IMR-90 (cell line): ENCODE measurements around the gene SPEM1. TPM values are rescaled to one million over a fixed set of nuclear protein-coding genes. Genes with fewer than 3 reads are reported as not detected.

Source experiments
- ATAC-seq: fragments of 200-7000 bp; cut with Tn5 transposase; 2 replicates; pipeline ENCODE4 v1.9.1; 2020; ENCODE audit warnings: low read depth, mild to moderate bottlenecking, moderate library complexity
- BruUV-seq: library from RNA; stranded (reverse); fragments of 400-500 nt; replicated peaks from 2 replicates; lab custom pipeline; 2021; lab: Mats Ljungman, UMichigan
- CTCF ChIA-PET: fragments of 300-600 bp; formaldehyde crosslinking; extraction: SDS; loops from one replicate; lab custom pipeline; 2021; ENCODE audit warnings: antibody characterized with exemption; lab: Yijun Ruan, JAX
- POLR2A ChIA-PET: fragments of 300-600 bp; sonication (Branson Sonifier 250); formaldehyde crosslinking; loops from one replicate; lab custom pipeline; 2022; ENCODE audit warnings: antibody characterized with exemption; ENCODE audit not compliant: unreplicated experiment; lab: Charles Lee
- DNase-seq: peaks from one replicate; pipeline ENCODE4 v3.0.0; 2013
- H2AFZ ChIP-seq: replicated peaks from 2 replicates; pipeline ENCODE3; 2013; ENCODE audit warnings: low read length, mild to moderate bottlenecking; ENCODE audit not compliant: poor library complexity
- H2AK5ac ChIP-seq: 2 replicates; pipeline ENCODE4 v1.6.1; 2013; ENCODE audit warnings: low read depth, low read length, inconsistent platforms
- H2AK9ac ChIP-seq: replicated peaks from 2 replicates; pipeline ENCODE3; 2013; ENCODE audit warnings: mild to moderate bottlenecking, low read depth, low read length, moderate library complexity; ENCODE audit not compliant: poor library complexity
- H2BK120ac ChIP-seq: 2 replicates; pipeline ENCODE4 v1.6.1; 2013; ENCODE audit warnings: low read depth, low read length, inconsistent platforms
- H2BK15ac ChIP-seq: 3 replicates; pipeline ENCODE4 v1.6.1; 2013; ENCODE audit warnings: low read depth, low read length, inconsistent platforms
- H2BK20ac ChIP-seq: 2 replicates; pipeline ENCODE4 v1.6.1; 2013; ENCODE audit warnings: low read depth, mild to moderate bottlenecking, inconsistent platforms, low read length, moderate library complexity
- H2BK5ac ChIP-seq: 2 replicates; pipeline ENCODE4 v1.6.1; 2013; ENCODE audit warnings: mild to moderate bottlenecking, low read depth, low read length, inconsistent platforms; ENCODE audit not compliant: poor library complexity, severe bottlenecking
- H3K14ac ChIP-seq: replicated peaks from 2 replicates; pipeline ENCODE4 v1.6.1; 2013; ENCODE audit warnings: low read depth, low read length, inconsistent platforms
- H3K18ac ChIP-seq: 2 replicates; pipeline ENCODE4 v1.6.1; 2013; ENCODE audit warnings: low read depth, low read length, control low read depth
- H3K23ac ChIP-seq: 2 replicates; pipeline ENCODE4 v1.6.1; 2013; ENCODE audit warnings: low read depth, low read length, inconsistent platforms
- H3K27ac ChIP-seq: 2 replicates; pipeline ENCODE4 v1.5.1; 2013; ENCODE audit warnings: mild to moderate bottlenecking, control low read depth, low read length; ENCODE audit not compliant: insufficient read depth
- H3K27me3 ChIP-seq: 2 replicates; pipeline ENCODE4 v1.6.1; 2013; ENCODE audit warnings: low read length; ENCODE audit not compliant: control insufficient read depth, insufficient read depth
- H3K36me3 ChIP-seq: 2 replicates; pipeline ENCODE4 v1.6.1; 2013; ENCODE audit warnings: low read length, mixed read lengths; ENCODE audit not compliant: control insufficient read depth, insufficient read depth
- H3K4ac ChIP-seq: 2 replicates; pipeline ENCODE4 v1.6.1; 2013; ENCODE audit warnings: low read depth, low read length, inconsistent platforms
- H3K4me1 ChIP-seq: 2 replicates; pipeline ENCODE4 v1.6.1; 2013; ENCODE audit warnings: low read length, mixed read lengths; ENCODE audit not compliant: control insufficient read depth, insufficient read depth
- H3K4me2 ChIP-seq: 2 replicates; pipeline ENCODE4 v1.6.1; 2013; ENCODE audit warnings: low read depth, mild to moderate bottlenecking, control low read depth, low read length, moderate library complexity
- H3K4me3 ChIP-seq: 2 replicates; pipeline ENCODE4 v1.5.1; 2013; ENCODE audit warnings: low read depth, mild to moderate bottlenecking, control low read depth, low read length, moderate library complexity; ENCODE audit not compliant: insufficient read depth
- H3K56ac ChIP-seq: 2 replicates; pipeline ENCODE4 v1.6.1; 2013; ENCODE audit warnings: low read length, inconsistent platforms; ENCODE audit not compliant: insufficient read depth; ENCODE audit errors: extremely low read depth
- H3K79me1 ChIP-seq, 2 experiments: 2 replicates each; pipeline ENCODE4 v1.6.1; 2013; ENCODE audit warnings: low read length in 2 of 2, inconsistent platforms in 1 of 2, low read depth in 1 of 2
- H3K9ac ChIP-seq: 2 replicates; pipeline ENCODE4 v1.6.1; 2013; ENCODE audit warnings: low read depth, low read length, control low read depth
- H3K9me1 ChIP-seq: 2 replicates; pipeline ENCODE4 v1.6.1; 2013; ENCODE audit warnings: low read length, inconsistent platforms; ENCODE audit not compliant: insufficient read depth
- H3K9me3 ChIP-seq: 2 replicates; pipeline ENCODE4 v1.6.1; 2013; ENCODE audit warnings: low read length; ENCODE audit not compliant: control insufficient read depth, insufficient read depth
- H4K20me1 ChIP-seq: 2 replicates; pipeline ENCODE4 v1.6.1; 2013; ENCODE audit warnings: low read length, inconsistent platforms; ENCODE audit not compliant: insufficient read depth
- H4K5ac ChIP-seq: 2 replicates; pipeline ENCODE4 v1.6.1; 2013; ENCODE audit warnings: mild to moderate bottlenecking, low read depth, low read length, control low read depth
- H4K8ac ChIP-seq, 2 experiments: 2 replicates each; pipeline ENCODE4 v1.6.1; 2013; ENCODE audit warnings: low read depth in 2 of 2, low read length in 2 of 2, control low read depth in 1 of 2, inconsistent platforms in 1 of 2
- H4K91ac ChIP-seq: 2 replicates; pipeline ENCODE4 v1.6.1; 2013; ENCODE audit warnings: low read depth, low read length, inconsistent platforms; ENCODE audit not compliant: insufficient read depth
- CHD1 ChIP-seq: IDR thresholded peaks from 2 replicates; pipeline ENCODE4 v1.6.1; 2012; ENCODE audit warnings: low read depth, low read length, improper control_type of control experiment
- MAFK ChIP-seq: IDR thresholded peaks from 2 replicates; pipeline ENCODE4 v1.6.1; 2012; ENCODE audit warnings: low read depth, low read length, improper control_type of control experiment
- NFE2L2 ChIP-seq: fragments of 150-350 bp; IDR thresholded peaks from 2 replicates; pipeline ENCODE4 v1.6.1; 2016; ENCODE audit warnings: low read depth, mild to moderate bottlenecking, low read length
- POLR2A ChIP-seq: IDR thresholded peaks from 2 replicates; pipeline ENCODE4 v1.6.1; 2012; ENCODE audit warnings: mild to moderate bottlenecking, low read depth, low read length
- RAD21 ChIP-seq: IDR thresholded peaks from 2 replicates; pipeline ENCODE4 v1.6.1; 2012; ENCODE audit warnings: low read length, improper control_type of control experiment
- RCOR1 ChIP-seq: IDR thresholded peaks from 2 replicates; pipeline ENCODE4 v1.6.1; 2012; ENCODE audit warnings: mild to moderate bottlenecking, low read length, improper control_type of control experiment; ENCODE audit not compliant: insufficient replicate concordance
- RFX5 ChIP-seq: IDR thresholded peaks from 2 replicates; pipeline ENCODE4 v1.8.0; 2012; ENCODE audit warnings: low read depth, mild to moderate bottlenecking, low read length, moderate library complexity
- SMC3 ChIP-seq: fragments of 150-350 bp; IDR thresholded peaks from 2 replicates; pipeline ENCODE4 v1.6.1; 2016; ENCODE audit warnings: low read depth, mild to moderate bottlenecking, antibody characterized with exemption, low read length, moderate library complexity
- WGBS, 2 experiments: methylation state at CpG; one replicate each; pipeline versions ENCODE4 v1.1.5 to v1.1.7; 2013; ENCODE audit warnings: missing lambda C conversion rate in 2 of 2; ENCODE audit not compliant: insufficient read length in 1 of 2; ENCODE audit errors: extremely low coverage in 2 of 2; 5-methylcytosine and 5-hydroxymethylcytosine counted together
- dilution Hi-C: fragments of 300-500 bp; cut with HindIII; formaldehyde crosslinking; loops from one replicate; pipeline ENCODE4 v1.14.3; 2018; ENCODE audit warnings: low sequenced_read_pairs; ENCODE audit not compliant: unreplicated experiment
- in situ Hi-C: fragments of 300-500 bp; cut with MboI; formaldehyde crosslinking; loops from 3 replicates; pipeline ENCODE4 v1.14.3; 2019; ENCODE audit warnings: low sequenced_read_pairs, inconsistent platforms, mixed read lengths
- intact Hi-C: fragments of 100-400 bp; cut with micrococcal nuclease; formaldehyde crosslinking; loops from 2 replicates; pipeline ENCODE4 v1.10.0; 2022
- polyA plus RNA-seq, 3 experiments: library from polyadenylated mRNA; depleted of rRNA; stranded (reverse); fragments of >200 nt; gene quantifications; 2 replicates each; pipeline ENCODE4 v1.2.3, GENCODE V29; 2012; ENCODE audit warnings: low replicate concordance in 1 of 3
- total RNA-seq: library from RNA; depleted of rRNA; stranded (reverse); fragments of >200 nt; gene quantifications from 2 replicates; pipeline ENCODE4 v1.2.3, GENCODE V29; 2012

Gene SPEM1
- total and polyA plus RNA-seq, 2 of the 4 experiments (the other 2 are of a cell fraction) = not detected

DNA sequence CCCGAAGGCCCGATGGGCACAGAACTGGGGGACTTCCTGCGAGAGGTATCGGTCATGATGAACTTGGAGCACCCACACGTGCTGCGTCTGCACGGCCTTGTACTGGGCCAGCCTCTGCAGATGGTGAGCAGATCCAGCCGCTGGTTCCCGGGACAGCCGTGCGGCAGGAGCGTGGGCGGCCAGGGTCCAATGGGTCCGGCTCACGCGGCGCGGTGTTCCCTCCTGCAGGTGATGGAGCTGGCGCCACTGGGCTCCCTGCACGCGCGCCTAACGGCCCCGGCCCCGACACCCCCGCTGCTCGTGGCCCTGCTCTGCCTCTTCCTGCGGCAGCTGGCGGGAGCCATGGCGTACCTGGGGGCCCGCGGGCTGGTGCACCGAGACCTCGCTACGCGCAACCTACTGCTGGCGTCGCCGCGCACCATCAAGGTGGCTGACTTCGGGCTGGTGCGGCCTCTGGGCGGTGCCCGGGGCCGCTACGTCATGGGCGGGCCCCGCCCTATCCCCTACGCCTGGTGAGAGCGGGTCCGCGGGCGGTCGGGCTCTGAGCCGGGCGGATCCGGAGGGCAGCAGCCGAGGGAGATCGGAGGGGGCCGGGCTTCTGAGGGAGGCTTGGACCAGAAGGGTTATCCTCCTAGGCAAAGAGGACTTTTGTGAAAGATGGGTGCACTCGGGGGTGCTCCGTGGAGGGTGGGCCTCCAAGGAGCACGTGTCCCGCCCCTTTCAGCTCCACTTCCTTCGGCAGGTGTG is 36.2 kb upstream of the SPEM1 start:
- H2AK5ac ChIP-seq = 0 out of 2 replicates have a peak overlapping the region, but pooled peaks have one; percentile 20
- H4K91ac ChIP-seq = no peak overlapping the region
- peak overlapping the region; percentile 89 for H2AFZ ChIP-seq
- no peak overlapping the region for H2BK20ac ChIP-seq
- H2BK5ac ChIP-seq = no peak overlapping the region
- H4K5ac ChIP-seq = no peak overlapping the region
- 9% methylated on average over 44 of the region's 65 CpGs; no CpG with 5 or more reads in 1 of the 2 experiments for WGBS, 2 experiments
- TF ChIP-seq RCOR1 = no peak
- no peak for TF ChIP-seq RAD21
- no peak for TF ChIP-seq POLR2A
- TF ChIP-seq CHD1 = no peak
- no peak for TF ChIP-seq RFX5
- TF ChIP-seq NFE2L2 = no peak
- TF ChIP-seq SMC3 = no peak
- no peak for TF ChIP-seq MAFK
- H3K18ac ChIP-seq = no peak overlapping the region
- peak overlapping the region; percentile 61 for H3K4me2 ChIP-seq
- H3K4me3 ChIP-seq = peak overlapping the region; percentile 23
- peak; percentile 84 for ATAC-seq
- no peak overlapping the region for H3K56ac ChIP-seq
- H3K4ac ChIP-seq = no peak overlapping the region
- peaks cover 26% of the 10 kb centered on the region for H3K27me3 ChIP-seq
- peaks cover 7% of the 10 kb centered on the region; the same call in 1 of the 2 replicates for H3K4me1 ChIP-seq
- no peaks in the 10 kb centered on the region for H3K79me1 ChIP-seq
- peaks cover 8% of the 10 kb centered on the region; the same call in 1 of the 2 replicates for H3K9me3 ChIP-seq
- H3K36me3 ChIP-seq = peaks cover 10% of the 10 kb centered on the region; the same call in 1 of the 2 replicates
- dilution Hi-C loops (no loop called here), intact Hi-C loops (no loop called here), in situ Hi-C loops (no loop called here)
- H3K9ac ChIP-seq = no peak overlapping the region
- H3K14ac ChIP-seq = 0 out of 2 replicates have a peak overlapping the region, but pooled peaks have one; percentile 5
- no peak overlapping the region for H2BK15ac ChIP-seq
- H2BK120ac ChIP-seq = no peak overlapping the region
- DNase-seq = peak; percentile 13
- no peaks in the 10 kb centered on the region for H4K20me1 ChIP-seq
- H3K9me1 ChIP-seq = peaks cover 2% of the 10 kb centered on the region; the same call in 1 of the 2 replicates
- H2AK9ac ChIP-seq = peak overlapping the region; percentile 33
- no TSS peak for BruUV-seq
- CTCF ChIA-PET = no interaction called here
- H4K8ac ChIP-seq = no peak overlapping the region; a peak in 1 of 4 replicates
- H3K27ac ChIP-seq = no peak overlapping the region
- POLR2A ChIA-PET = no interaction called here
- no peak overlapping the region; the same call in none of the 2 replicates for H3K23ac ChIP-seq
